Naive thymus-derived CD8-positive, alpha-beta T cell (primary cell): ENCODE results near the gene PARD6B. TPM values are rescaled to one million over a fixed set of nuclear protein-coding genes. Genes with fewer than 3 reads are reported as not detected.
"Not testable (repeated sequence)": the region's sequence is repeated elsewhere in the genome, so short reads cannot be mapped to it uniquely, and the experiment has no call there.

Source experiments
- ATAC-seq, 2 donors: fragments of 150-1000 bp; cut with Tn5 transposase in 1 of 2; sonication (Bioruptor Pico), chemical (Tn5 transposase) in 1 of 2; 1 replicate in 1 of 2; 2 replicates in 1 of 2; pipeline ENCODE4 v1.10.0; 2021; ENCODE audit warnings: mild to moderate bottlenecking in 2 of 2, moderate library complexity in 2 of 2
- POLR2A ChIA-PET: fragments of 350-600 bp; sonication (Branson Sonifier 250); formaldehyde crosslinking; loops from one replicate; lab custom pipeline; 2021; ENCODE audit warnings: antibody characterized with exemption; lab: Charles Lee
- DNase-seq, 10 donors: peaks; one replicate each; pipeline versions ENCODE4 v3.0.0 to v3.0.0-alpha.2; 2020 to 2022
- H3K27ac Mint-ChIP-seq, 10 donors: one replicate each; pipeline ENCODE4 v1.8.0; 2020 to 2022; ENCODE audit warnings: mild to moderate bottlenecking in 10 of 10, mixed read lengths in 10 of 10, moderate library complexity in 4 of 10, inconsistent platforms in 1 of 10
- H3K27me3 Mint-ChIP-seq, 5 donors: one replicate each; pipeline ENCODE4 v1.8.0; 2021 to 2022; ENCODE audit warnings: mixed read lengths in 5 of 5
- H3K36me3 Mint-ChIP-seq, 3 donors: one replicate each; pipeline ENCODE4 v1.8.0; 2020 to 2022; ENCODE audit warnings: mixed read lengths in 3 of 3, mild to moderate bottlenecking in 2 of 3, inconsistent platforms in 1 of 3
- H3K4me1 Mint-ChIP-seq, 4 donors: one replicate each; pipeline ENCODE4 v1.8.0; 2021 to 2022; ENCODE audit warnings: mixed read lengths in 4 of 4
- H3K4me3 Mint-ChIP-seq, 10 donors: one replicate each; pipeline ENCODE4 v1.8.0; 2020 to 2022; ENCODE audit warnings: mild to moderate bottlenecking in 10 of 10, mixed read lengths in 10 of 10, moderate library complexity in 6 of 10, inconsistent platforms in 1 of 10
- H3K9me3 Mint-ChIP-seq, 9 donors: one replicate each; pipeline ENCODE4 v1.8.0; 2020 to 2022; ENCODE audit warnings: mixed read lengths in 9 of 9, mild to moderate bottlenecking in 3 of 9, inconsistent platforms in 1 of 9, moderate library complexity in 1 of 9
- polyA plus RNA-seq, 3 donors: library from polyadenylated mRNA; unstranded; fragments of 300-500 nt; fragmentation: Illumina TruSeq; gene quantifications; one replicate each; pipeline ENCODE4 v1.2.3, GENCODE V29; 2021
- total RNA-seq, 8 experiments: library from RNA in 2 of 8; stranded (reverse) in 2 of 8; gene quantifications; one replicate each; pipeline ENCODE4 v1.2.3 and lab custom pipeline; 2021 to 2026

Gene PARD6B
- total and polyA plus RNA-seq, 5 experiments from 2014 or later, result 0.49 to 12.0 (median 2.0) TPM

GRCh38 chr20:50778994-50779393 lies 47.6 kb downstream of the PARD6B start:
- not testable (repeated sequence) for H3K9me3 Mint-ChIP-seq, H3K27ac Mint-ChIP-seq, ATAC-seq, H3K36me3 Mint-ChIP-seq, DNase-seq, H3K4me1 Mint-ChIP-seq, H3K4me3 Mint-ChIP-seq
- POLR2A ChIA-PET, result interaction anchor here (0.6 to 0.7 kb wide), 2 partner anchors 39 to 785 kb away, joined by 3 to 4 read pairs; no protein-coding TSS in a partner anchor
- peaks cover 0 to 14% (median 6%) of the 10 kb centered on the region in 5 donors for H3K27me3 Mint-ChIP-seq

- Mint-ChIP-seq H3K9me3 (no peaks in the 10 kb centered on the region), H3K4me1 (no peaks in the 10 kb centered on the region), H3K27me3 (peaks cover 0 to 14% (median 6%) of the 10 kb centered on the region in 5 donors), H3K36me3 (no peaks in the 10 kb centered on the region), H3K4me3 (no peak overlapping the region), H3K27ac (peak overlapping the region in 1 of 10 donors; percentile 58)
- POLR2A ChIA-PET, result interaction anchor here (0.9 kb wide), 1 partner anchor 148 kb away, joined by 3 read pairs; no protein-coding TSS in a partner anchor
- ATAC-seq (no peak), DNase-seq (no peak)
These were observed 52.0 kb downstream of the PARD6B start for GRCh38 chr20:50783390-50783789.

- no peak overlapping the region for H3K27ac Mint-ChIP-seq
- peaks cover 0 to 14% (median 6%) of the 10 kb centered on the region in 5 donors for H3K27me3 Mint-ChIP-seq
- H3K9me3 Mint-ChIP-seq, result no peaks in the 10 kb centered on the region
- no peaks in the 10 kb centered on the region for H3K4me1 Mint-ChIP-seq
- H3K36me3 Mint-ChIP-seq, result no peaks in the 10 kb centered on the region
- POLR2A ChIA-PET, result interaction anchor here (0.9 kb wide), 1 partner anchor 148 kb away, joined by 3 read pairs; no protein-coding TSS in a partner anchor
- no peak for DNase-seq
- ATAC-seq, result no peak
- no peak overlapping the region for H3K4me3 Mint-ChIP-seq
These were observed 52.5 kb downstream of the PARD6B start for GRCh38 chr20:50783903-50784302.

- no peak overlapping the region for H3K4me3 Mint-ChIP-seq
- no peaks in the 10 kb centered on the region for H3K9me3 Mint-ChIP-seq
- ATAC-seq, result no peak
- peak overlapping the region in 1 of 10 donors; percentile 63 for H3K27ac Mint-ChIP-seq
- DNase-seq, result no peak
- H3K27me3 Mint-ChIP-seq, result peaks cover 0 to 14% (median 4%) of the 10 kb centered on the region in 5 donors
- POLR2A ChIA-PET, result interaction anchor here (0.6 kb wide), 1 partner anchor 14 kb away, joined by 6 read pairs; no protein-coding TSS in a partner anchor
- no peaks in the 10 kb centered on the region for H3K4me1 Mint-ChIP-seq
- no peaks in the 10 kb centered on the region for H3K36me3 Mint-ChIP-seq
These were observed 53.1 kb downstream of the PARD6B start for GRCh38 chr20:50784464-50784863.

GRCh38 chr20:50786703-50787102 lies 55.3 kb downstream of the PARD6B start:
- DNase-seq, result no peak
- no peaks in the 10 kb centered on the region for H3K9me3 Mint-ChIP-seq
- H3K4me1 Mint-ChIP-seq, result peaks cover 0 to 7% (median 3%) of the 10 kb centered on the region in 4 donors
- no peak for ATAC-seq
- no peak overlapping the region for H3K27ac Mint-ChIP-seq
- H3K27me3 Mint-ChIP-seq, result peaks cover 0 to 3% (median 0%) of the 10 kb centered on the region in 5 donors
- no peak overlapping the region for H3K4me3 Mint-ChIP-seq
- no peaks in the 10 kb centered on the region for H3K36me3 Mint-ChIP-seq
- POLR2A ChIA-PET, result interaction anchor here (2.1 kb wide), 1 partner anchor 145 kb away, joined by 5 read pairs; the partner anchor contains the start of gene ADNP

- ATAC-seq (no peak), DNase-seq (no peak)
- H3K4me3 Mint-ChIP-seq, result no peak overlapping the region
- no peak overlapping the region for H3K27ac Mint-ChIP-seq
- no peaks in the 10 kb centered on the region for H3K9me3 Mint-ChIP-seq
- POLR2A ChIA-PET, result interaction anchor here (0.8 to 11.3 kb wide), 3 partner anchors 141 to 522 kb away, joined by 5 to 272 read pairs (median 8); partner anchors contain the start of gene ADNP
- H3K4me1 Mint-ChIP-seq, result peaks cover 0 to 7% (median 3%) of the 10 kb centered on the region in 4 donors
- H3K36me3 Mint-ChIP-seq, result no peaks in the 10 kb centered on the region
- H3K27me3 Mint-ChIP-seq, result peaks cover 0 to 3% (median 0%) of the 10 kb centered on the region in 5 donors
These were observed 55.8 kb downstream of the PARD6B start for GRCh38 chr20:50787181-50787580.

- H3K4me3 Mint-ChIP-seq, result no peak overlapping the region
- DNase-seq (no peak), ATAC-seq (no peak)
- POLR2A ChIA-PET, result interaction anchor here (1.2 to 11.3 kb wide), 2 partner anchors 140 to 170 kb away, joined by 5 to 272 read pairs; partner anchors contain the start of genes ADNP, DPM1 and MOCS3
- H3K9me3 Mint-ChIP-seq, result no peaks in the 10 kb centered on the region
- H3K27ac Mint-ChIP-seq, result peak overlapping the region in 2 of 10 donors; percentile 22 to 24
- peaks cover 0 to 9% (median 3%) of the 10 kb centered on the region in 4 donors for H3K4me1 Mint-ChIP-seq
- peaks cover 0 to 3% (median 0%) of the 10 kb centered on the region in 5 donors for H3K27me3 Mint-ChIP-seq
- H3K36me3 Mint-ChIP-seq, result no peaks in the 10 kb centered on the region
These were observed 56.9 kb downstream of the PARD6B start for GRCh38 chr20:50788045-50788991.

GRCh38 chr20:50789968-50790650 lies 58.7 kb downstream of the PARD6B start:
- no peaks in the 10 kb centered on the region for H3K36me3 Mint-ChIP-seq
- DNase-seq, result no peak
- H3K27ac Mint-ChIP-seq, result peak overlapping the region in 9 of 10 donors; percentile 17 to 92 (median 71)
- H3K4me3 Mint-ChIP-seq, result peak overlapping the region in 3 of 10 donors; percentile 4 to 19 (median 10)
- no peaks in the 10 kb centered on the region for H3K27me3 Mint-ChIP-seq
- H3K4me1 Mint-ChIP-seq, result peaks cover 0 to 16% (median 6%) of the 10 kb centered on the region in 4 donors
- no peak for ATAC-seq
- no peaks in the 10 kb centered on the region for H3K9me3 Mint-ChIP-seq
- POLR2A ChIA-PET, result interaction anchor here (0.5 to 11.3 kb wide), 12 partner anchors 16 to 599 kb away, joined by 3 to 272 read pairs (median 4); partner anchors contain the start of genes ADNP, CEBPB, DPM1 and MOCS3

- Mint-ChIP-seq H3K36me3 (no peaks in the 10 kb centered on the region), H3K9me3 (no peaks in the 10 kb centered on the region), H3K4me1 (peaks cover 0 to 19% (median 10%) of the 10 kb centered on the region in 4 donors), H3K27ac (peak overlapping the region; percentile 66 to 93 (median 86)), H3K4me3 (peak overlapping the region in 5 of 10 donors; percentile 10 to 51 (median 37)), H3K27me3 (no peaks in the 10 kb centered on the region)
- POLR2A ChIA-PET, result interaction anchor here (0.5 to 11.3 kb wide), 16 partner anchors 11 to 600 kb away, joined by 3 to 272 read pairs (median 3); partner anchors contain the start of genes ADNP, CEBPB, DPM1 and MOCS3
- DNase-seq (peak; percentile 58 to 85 (median 74)), ATAC-seq (peak; percentile 62 to 67)
These were observed 59.4 kb downstream of the PARD6B start for GRCh38 chr20:50790651-50791277.

- ATAC-seq (no peak), DNase-seq (no peak)
- Mint-ChIP-seq H3K4me1 (peaks cover 0 to 29% (median 17%) of the 10 kb centered on the region in 4 donors), H3K9me3 (no peaks in the 10 kb centered on the region), H3K4me3 (peak overlapping the region in 5 of 10 donors; percentile 11 to 55 (median 33)), H3K27ac (peak overlapping the region in 8 of 10 donors; percentile 47 to 86 (median 78)), H3K27me3 (no peaks in the 10 kb centered on the region), H3K36me3 (peaks cover 0 to 3% (median 2%) of the 10 kb centered on the region in 3 donors)
- POLR2A ChIA-PET, result interaction anchor here (0.6 to 11.3 kb wide), 7 partner anchors 13 to 165 kb away, joined by 3 to 272 read pairs (median 10); partner anchors contain the start of genes ADNP, DPM1 and MOCS3
These were observed 61.6 kb downstream of the PARD6B start for GRCh38 chr20:50792708-50793574.
